Measurements from ENCODE around the gene STAB1. TPM values are rescaled to one million over a fixed set of nuclear protein-coding genes. Genes with fewer than 3 reads are reported as not detected.

Gene STAB1
- 6.3 TPM for total RNA-seq (ENCODE audit: unreplicated experiment)
- long read RNA-seq: 0 reads

- TF ChIP-seq, protein P1, sequence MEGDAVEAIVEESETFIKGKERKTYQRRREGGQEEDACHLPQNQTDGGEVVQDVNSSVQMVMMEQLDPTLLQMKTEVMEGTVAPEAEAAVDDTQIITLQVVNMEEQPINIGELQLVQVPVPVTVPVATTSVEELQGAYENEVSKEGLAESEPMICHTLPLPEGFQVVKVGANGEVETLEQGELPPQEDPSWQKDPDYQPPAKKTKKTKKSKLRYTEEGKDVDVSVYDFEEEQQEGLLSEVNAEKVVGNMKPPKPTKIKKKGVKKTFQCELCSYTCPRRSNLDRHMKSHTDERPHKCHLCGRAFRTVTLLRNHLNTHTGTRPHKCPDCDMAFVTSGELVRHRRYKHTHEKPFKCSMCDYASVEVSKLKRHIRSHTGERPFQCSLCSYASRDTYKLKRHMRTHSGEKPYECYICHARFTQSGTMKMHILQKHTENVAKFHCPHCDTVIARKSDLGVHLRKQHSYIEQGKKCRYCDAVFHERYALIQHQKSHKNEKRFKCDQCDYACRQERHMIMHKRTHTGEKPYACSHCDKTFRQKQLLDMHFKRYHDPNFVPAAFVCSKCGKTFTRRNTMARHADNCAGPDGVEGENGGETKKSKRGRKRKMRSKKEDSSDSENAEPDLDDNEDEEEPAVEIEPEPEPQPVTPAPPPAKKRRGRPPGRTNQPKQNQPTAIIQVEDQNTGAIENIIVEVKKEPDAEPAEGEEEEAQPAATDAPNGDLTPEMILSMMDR (IDR thresholded peaks at IDR 0.05; ENCODE audit: partially characterized antibody, unreplicated experiment): no peak
- peaks cover 3% of the 10 kb centered on the region for H3K9me3 Mint-ChIP-seq (ENCODE audit: unreplicated experiment)
- no peaks in the 10 kb centered on the region for H3K36me3 Mint-ChIP-seq (ENCODE audit: unreplicated experiment)
- DNase-seq: no peak
- peaks cover 12% of the 10 kb centered on the region for H3K27me3 Mint-ChIP-seq (ENCODE audit: unreplicated experiment)
- H3K27ac Mint-ChIP-seq (ENCODE audit: unreplicated experiment): peak within 1 kb of the TSS; percentile 28
- peaks cover 10% of the 10 kb centered on the region for H3K4me1 Mint-ChIP-seq (ENCODE audit: low read depth, unreplicated experiment)
- H3K4me3 Mint-ChIP-seq (ENCODE audit: unreplicated experiment): no peak within 1 kb of the TSS
Observed at GRCh38 chr3:52494886-52495495, at the start of gene STAB1. Gene STAB1, plus strand, starts transcription at chr3:52495338. Its CDS starts 76 bp downstream, at chr3:52495414.

DNA sequence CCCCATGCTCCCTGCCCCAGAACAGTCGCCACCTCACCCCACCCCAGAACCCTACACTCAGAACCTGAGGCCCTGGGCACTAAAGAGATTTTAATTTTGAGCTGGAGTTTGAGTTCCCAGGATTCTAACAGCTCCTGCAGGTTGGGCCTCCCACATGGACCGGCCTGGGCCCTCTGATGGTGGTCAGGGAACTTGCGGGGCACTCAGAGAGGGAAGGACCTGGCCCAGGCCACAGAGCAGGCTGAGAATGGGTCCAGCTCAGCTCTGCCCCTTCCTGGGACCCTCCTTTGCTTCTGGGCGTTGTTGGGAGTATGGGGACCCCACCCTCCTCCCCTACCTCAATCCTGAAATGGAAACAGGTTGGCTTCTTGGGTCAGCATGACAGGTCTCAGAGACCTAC is 49.1 kb upstream of the STAB1 start:
- TF ChIP-seq, protein P1 (IDR thresholded peaks at IDR 0.05; ENCODE audit: partially characterized antibody, unreplicated experiment): no peak
- Mint-ChIP-seq H3K4me3 (ENCODE audit: unreplicated experiment) (no peak overlapping the region), H3K9me3 (ENCODE audit: unreplicated experiment) (no peaks in the 10 kb centered on the region), H3K27ac (ENCODE audit: unreplicated experiment) (no peak overlapping the region), H3K36me3 (ENCODE audit: unreplicated experiment) (no peaks in the 10 kb centered on the region), H3K27me3 (ENCODE audit: unreplicated experiment) (peaks cover 5% of the 10 kb centered on the region), H3K4me1 (ENCODE audit: low read depth, unreplicated experiment) (peaks cover 5% of the 10 kb centered on the region)
- DNase-seq: no peak

GRCh38 chr3:52446631-52447511 is 48.3 kb upstream of the STAB1 start:
- no peak overlapping the region for H3K27ac Mint-ChIP-seq (ENCODE audit: unreplicated experiment)
- no peak overlapping the region for H3K4me3 Mint-ChIP-seq (ENCODE audit: unreplicated experiment)
- H3K4me1 Mint-ChIP-seq (ENCODE audit: low read depth, unreplicated experiment): peaks cover 8% of the 10 kb centered on the region
- peaks cover 5% of the 10 kb centered on the region for H3K27me3 Mint-ChIP-seq (ENCODE audit: unreplicated experiment)
- TF ChIP-seq, protein P1 (IDR thresholded peaks at IDR 0.05; ENCODE audit: partially characterized antibody, unreplicated experiment): peak; percentile 100
- peak; percentile 78 for DNase-seq
- no peaks in the 10 kb centered on the region for H3K9me3 Mint-ChIP-seq (ENCODE audit: unreplicated experiment)
- no peaks in the 10 kb centered on the region for H3K36me3 Mint-ChIP-seq (ENCODE audit: unreplicated experiment)

DNA sequence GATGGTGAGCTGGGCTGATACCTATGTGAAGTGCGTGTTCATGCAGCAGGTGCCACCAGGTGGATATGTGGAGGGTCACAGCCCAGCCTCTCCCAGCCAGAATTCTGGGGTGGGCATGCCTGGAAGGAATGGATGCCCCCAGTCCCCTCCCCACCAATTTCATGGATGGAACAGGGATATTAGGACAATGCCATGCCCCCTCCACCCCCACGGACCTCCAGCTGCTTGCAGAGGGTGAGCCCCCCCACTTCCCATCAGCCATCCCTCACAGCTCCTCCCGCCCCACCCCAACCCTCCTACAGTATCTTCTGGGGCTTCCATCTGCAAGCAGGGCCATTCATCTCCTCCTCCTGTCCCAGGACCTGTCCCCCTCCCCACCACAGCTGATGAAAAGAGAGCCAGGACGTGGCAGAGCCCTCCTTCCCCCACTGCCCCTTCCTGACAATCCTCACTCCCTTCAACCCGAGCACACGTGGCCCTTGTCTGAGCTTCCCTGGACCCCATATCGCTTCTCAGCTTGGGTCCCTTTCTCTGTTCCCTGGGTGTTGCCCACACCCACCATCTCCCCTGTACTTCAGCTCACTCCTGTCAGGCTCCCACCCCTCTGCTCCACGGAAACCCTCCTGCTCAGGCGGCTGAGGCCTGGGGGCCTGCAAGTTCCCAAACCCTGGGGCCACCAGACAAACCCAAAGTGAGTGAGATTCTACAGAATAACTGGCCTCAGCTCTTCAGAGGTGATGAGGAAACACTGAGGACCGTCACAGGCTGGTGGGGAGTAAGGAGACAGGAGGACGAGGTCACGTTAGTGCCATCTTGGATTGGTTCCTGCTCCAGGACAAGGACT is 47.4 kb upstream of the STAB1 start:
- no peak for DNase-seq
- TF ChIP-seq, protein P1 (IDR thresholded peaks at IDR 0.05; ENCODE audit: partially characterized antibody, unreplicated experiment): no peak
- H3K4me1 Mint-ChIP-seq (ENCODE audit: low read depth, unreplicated experiment): peaks cover 8% of the 10 kb centered on the region

More for the DNA sequence above, 47.4 kb upstream of the STAB1 start:
- H3K27me3 Mint-ChIP-seq (ENCODE audit: unreplicated experiment): peaks cover 5% of the 10 kb centered on the region
- H3K36me3 Mint-ChIP-seq (ENCODE audit: unreplicated experiment): no peaks in the 10 kb centered on the region
- no peaks in the 10 kb centered on the region for H3K9me3 Mint-ChIP-seq (ENCODE audit: unreplicated experiment)
- no peak overlapping the region for H3K4me3 Mint-ChIP-seq (ENCODE audit: unreplicated experiment)
- no peak overlapping the region for H3K27ac Mint-ChIP-seq (ENCODE audit: unreplicated experiment)
